Endothelial cell of umbilical vein (primary cell): ENCODE measurements around the gene ANKRD27. TPM values are rescaled to one million over a fixed set of nuclear protein-coding genes. Genes with fewer than 3 reads are reported as not detected.

Experiments used
- BruUV-seq: library from RNA; stranded (reverse); fragments of 400-500 nt; replicated peaks from 2 replicates; lab custom pipeline; 2021; lab: Mats Ljungman, UMichigan
- CTCF ChIA-PET: fragments of 300-600, 350-600 bp; sonication (Branson Sonifier 250); formaldehyde crosslinking; loops from one replicate; lab custom pipeline; 2021; ENCODE audit warnings: antibody characterized with exemption, inconsistent platforms; lab: Charles Lee
- POLR2A ChIA-PET: fragments of 300-600, 350-600 bp; sonication (Branson Sonifier 250); formaldehyde crosslinking; loops from one replicate; lab custom pipeline; 2021; ENCODE audit warnings: antibody characterized with exemption, inconsistent platforms; lab: Charles Lee
- DNase-seq: peaks from one replicate; pipeline ENCODE4 v3.0.0-alpha.2; 2011; ENCODE audit warnings: low read depth, low spot score
- FAIRE-seq: peaks from 2 replicates; lab custom pipeline; 2011; peaks lifted over from hg19 to GRCh38; lab: Jason Lieb, UNC
- H2AFZ ChIP-seq: 2 replicates; pipeline ENCODE4 v1.6.0; 2012; ENCODE audit warnings: low read depth, low read length, control low read depth, inconsistent platforms
- H3K27ac ChIP-seq: 2 replicates; pipeline ENCODE4 v1.5.1; 2011; ENCODE audit warnings: low read depth, mild to moderate bottlenecking, control low read depth, low read length, moderate library complexity; ENCODE audit not compliant: insufficient read depth
- H3K27me3 ChIP-seq, 2 experiments: 2 replicates each; pipeline versions ENCODE4 v1.6.0 to v1.6.1; 2011; ENCODE audit warnings: low read length in 2 of 2, mixed read lengths in 1 of 2; ENCODE audit not compliant: control insufficient read depth in 2 of 2, insufficient read depth in 2 of 2
- H3K36me3 ChIP-seq, 2 experiments: 2 replicates in 1 of 2; 3 replicates in 1 of 2; pipeline ENCODE4 v1.5.1; 2011; ENCODE audit warnings: low read length in 2 of 2, mild to moderate bottlenecking in 1 of 2, moderate library complexity in 1 of 2; ENCODE audit not compliant: control insufficient read depth in 2 of 2, insufficient read depth in 2 of 2; ENCODE audit errors: extremely low read depth in 1 of 2
- H3K4me1 ChIP-seq: 3 replicates; pipeline ENCODE4 v1.5.1; 2011; ENCODE audit warnings: mild to moderate bottlenecking, low read length; ENCODE audit not compliant: control insufficient read depth, insufficient read depth; ENCODE audit errors: extremely low read depth
- H3K4me2 ChIP-seq: 2 replicates; pipeline ENCODE4 v1.6.1; 2011; ENCODE audit warnings: low read length, control low read depth, mixed read lengths; ENCODE audit not compliant: insufficient read depth
- H3K4me3 ChIP-seq, 3 experiments: fragments of 200-600 bp in 1 of 3; sonication (generic), shearing (Covaris generic) in 1 of 3; replicated peaks in 1 of 3; 2 replicates each; pipeline ENCODE4 v1.5.1; 2011 to 2016; ENCODE audit warnings: control low read depth in 3 of 3, low read length in 3 of 3, mild to moderate bottlenecking in 2 of 3, inconsistent platforms in 1 of 3, low read depth in 1 of 3, moderate library complexity in 1 of 3; ENCODE audit not compliant: insufficient read depth in 1 of 3
- H3K79me2 ChIP-seq: 2 replicates; pipeline ENCODE4 v1.6.0; 2012; ENCODE audit warnings: low read length, inconsistent platforms; ENCODE audit not compliant: control insufficient read depth, insufficient read depth
- H3K9ac ChIP-seq: replicated peaks from 2 replicates; pipeline ENCODE3; 2011; ENCODE audit warnings: low read length, control low read depth; ENCODE audit not compliant: insufficient read depth; ENCODE audit errors: extremely low read depth
- H3K9me1 ChIP-seq: replicated peaks from 3 replicates; pipeline ENCODE4 v1.6.0; 2011; ENCODE audit warnings: mild to moderate bottlenecking, low read length; ENCODE audit not compliant: control insufficient read depth, insufficient read depth; ENCODE audit errors: extremely low read depth
- H3K9me3 ChIP-seq: replicated peaks from 2 replicates; pipeline ENCODE4 v1.5.1; 2012; ENCODE audit warnings: low read length, inconsistent platforms; ENCODE audit not compliant: control insufficient read depth, insufficient read depth
- H4K20me1 ChIP-seq: replicated peaks from 2 replicates; pipeline ENCODE3; 2011; ENCODE audit warnings: mild to moderate bottlenecking, low read length; ENCODE audit not compliant: control insufficient read depth, insufficient read depth; ENCODE audit errors: extremely low read depth
- CTCF ChIP-seq, 2 donors: IDR thresholded peaks; 1 replicate in 1 of 2; 2 replicates in 1 of 2; pipeline ENCODE4 v1.5.1; 2011; ENCODE audit warnings: low read length in 2 of 2, mild to moderate bottlenecking in 2 of 2, moderate library complexity in 2 of 2, control low read depth in 1 of 2, inconsistent platforms in 1 of 2, low read depth in 1 of 2; ENCODE audit not compliant: insufficient read depth in 1 of 2; ENCODE audit errors: extremely low read depth in 1 of 2
- EZH2 ChIP-seq: IDR thresholded peaks from 2 replicates; pipeline ENCODE4 v1.6.1; 2012; ENCODE audit warnings: borderline replicate concordance, low read depth, mild to moderate bottlenecking, moderate library complexity, low read length, inconsistent platforms; ENCODE audit not compliant: severe bottlenecking
- FOS ChIP-seq: IDR thresholded peaks from 2 replicates; pipeline ENCODE4 v1.6.1; 2011; ENCODE audit warnings: mild to moderate bottlenecking, low read length, moderate library complexity, borderline replicate concordance; ENCODE audit not compliant: insufficient read depth
- GATA2 ChIP-seq: IDR thresholded peaks from 2 replicates; pipeline ENCODE4 v1.7.0; 2011; ENCODE audit warnings: low read depth, mild to moderate bottlenecking, moderate library complexity, mixed read lengths, low read length; ENCODE audit not compliant: insufficient read length, insufficient read depth
- JUN ChIP-seq: IDR thresholded peaks from 2 replicates; pipeline ENCODE4 v1.6.1; 2011; ENCODE audit warnings: borderline replicate concordance, low read depth; ENCODE audit not compliant: insufficient read length, insufficient read depth
- MAX ChIP-seq: IDR thresholded peaks from 2 replicates; pipeline ENCODE4 v1.6.1; 2011; ENCODE audit not compliant: insufficient read depth, insufficient read length
- MYC ChIP-seq: IDR thresholded peaks from one replicate; pipeline ENCODE4 v1.6.1; 2011; ENCODE audit warnings: mild to moderate bottlenecking, low read depth, low read length
- POLR2A ChIP-seq: IDR thresholded peaks from 2 replicates; pipeline ENCODE4 v1.6.1; 2012; ENCODE audit warnings: low read depth, mild to moderate bottlenecking, control low read depth, low read length
- POLR2AphosphoS5 ChIP-seq: IDR thresholded peaks from 2 replicates; pipeline ENCODE4 v1.6.1; 2012; ENCODE audit warnings: low read depth, mild to moderate bottlenecking, control low read depth, low read length, moderate library complexity; ENCODE audit not compliant: insufficient read depth
- dilution Hi-C: fragments of 300-500 bp; cut with MboI; formaldehyde crosslinking; loops from one replicate; pipeline ENCODE4 v1.15.0; 2019; ENCODE audit warnings: low sequenced_read_pairs; ENCODE audit not compliant: extremely low pct_ligation_motif_present
- intact Hi-C: fragments of 100-400 bp; cut with micrococcal nuclease; formaldehyde crosslinking; loops from one replicate; pipeline ENCODE4 v1.10.0; 2022
- polyA plus RNA-seq, 4 experiments: library from polyadenylated mRNA; depleted of rRNA in 3 of 4; stranded (reverse) in 3 of 4; unstranded in 1 of 4; fragments of >200 nt; gene quantifications; 2 replicates each; pipeline versions ENCODE4 v1.2.1 to v1.2.3, GENCODE V29; 2011 to 2012; ENCODE audit warnings: missing spikeins in 1 of 4
- total RNA-seq: library from RNA; stranded (reverse); gene quantifications from 2 replicates; pipeline ENCODE4 v1.2.3, GENCODE V29; 2021

ANKRD27 gene
- total and polyA plus RNA-seq, 2 donors (not counting 3 experiments of a cell fraction or from before 2014, with no cell fraction given) = 18.3 to 37.4 TPM

- peaks cover 0 to 31% of the 10 kb centered on the region in 2 experiments for H3K36me3 ChIP-seq
- DNase-seq (no peak), FAIRE-seq (no peak)
- H3K27ac ChIP-seq = no peak overlapping the region
- H3K4me2 ChIP-seq = no peak overlapping the region
- ChIA-PET CTCF (no interaction called here), POLR2A (interaction anchor here (0.6 kb wide), 1 partner anchor 26 kb away, joined by 4 read pairs; no protein-coding TSS in a partner anchor)
- no peaks in the 10 kb centered on the region for H4K20me1 ChIP-seq
- BruUV-seq = no TSS peak
- H3K9me1 ChIP-seq = no peaks in the 10 kb centered on the region
- H3K79me2 ChIP-seq = no peaks in the 10 kb centered on the region
- no peak overlapping the region for H3K4me3 ChIP-seq
- no peak for TF ChIP-seq JUN
- TF ChIP-seq MAX = no peak
- TF ChIP-seq MYC = no peak
- no peak for TF ChIP-seq POLR2AphosphoS5
- TF ChIP-seq POLR2A = no peak
- no peak for TF ChIP-seq GATA2
- no peak for TF ChIP-seq FOS
- TF ChIP-seq EZH2 = no peak
- no peak for TF ChIP-seq CTCF (IDR thresholded peaks at IDR 0.05; ENCODE audit: extremely low read depth in 1 of 2, insufficient read depth in 1 of 2, low read depth in 1 of 2, low read length in 2 of 2)
- H3K9ac ChIP-seq = no peak overlapping the region
- H3K9me3 ChIP-seq = no peaks in the 10 kb centered on the region
- no peak overlapping the region for H2AFZ ChIP-seq
- dilution Hi-C loops (no loop called here), intact Hi-C loops (no loop called here)
- H3K27me3 ChIP-seq = no peaks in the 10 kb centered on the region
- H3K4me1 ChIP-seq = no peaks in the 10 kb centered on the region
Measured at GRCh38 chr19:32631381-32631780, 43.6 kb downstream of the ANKRD27 start.
